ENCODE measurements around the gene RPP40. TPM values are rescaled to one million over a fixed set of nuclear protein-coding genes. Genes with fewer than 3 reads are reported as not detected.

RPP40 gene
- total RNA-seq, 2 donors from 2014 or later = 8.4 to 9.0 TPM

GRCh38 chr6:4972438-4972837, 31.4 kb downstream of the RPP40 start:
- no peaks in the 10 kb centered on the region for H3K36me3 Mint-ChIP-seq (ENCODE audit: low read depth)
- DNase-seq = no peak
- Histone ChIP-seq H3K27ac (ENCODE audit: low read depth, low read length) (no peak overlapping the region), H3K36me3 (ENCODE audit: control insufficient read depth, insufficient read depth, low read length) (no peaks in the 10 kb centered on the region), H3K4me1 (ENCODE audit: control insufficient read depth, insufficient read depth, low read length) (peaks cover 7% of the 10 kb centered on the region), H3K27me3 (ENCODE audit: control insufficient read depth, insufficient read depth, low read length, poor library complexity, severe bottlenecking) (no peaks in the 10 kb centered on the region), H3K9me3 (ENCODE audit: control insufficient read depth, low read length) (no peaks in the 10 kb centered on the region), H3K4me3 (ENCODE audit: low read length) (no peak overlapping the region), H3K9ac (ENCODE audit: extremely low read depth, low read length, poor library complexity, severe bottlenecking) (no peak overlapping the region)
- peaks cover 5% of the 10 kb centered on the region for H3K4me1 Mint-ChIP-seq
- no peak overlapping the region for H3K4me3 Mint-ChIP-seq
- TF ChIP-seq CTCF (conservative IDR thresholded peaks at IDR 0.05) = no peak
- WGBS, 2 experiments (ENCODE audit: insufficient coverage in 1 of 2, insufficient read length in 1 of 2) = 94 to 95% methylated on average over 7 to 10 of the region's 10 CpGs
- no peak overlapping the region for H3K27ac Mint-ChIP-seq
- peaks cover 8% of the 10 kb centered on the region for H3K9me3 Mint-ChIP-seq
- H3K27me3 Mint-ChIP-seq (ENCODE audit: insufficient read depth) = no peaks in the 10 kb centered on the region

DNA sequence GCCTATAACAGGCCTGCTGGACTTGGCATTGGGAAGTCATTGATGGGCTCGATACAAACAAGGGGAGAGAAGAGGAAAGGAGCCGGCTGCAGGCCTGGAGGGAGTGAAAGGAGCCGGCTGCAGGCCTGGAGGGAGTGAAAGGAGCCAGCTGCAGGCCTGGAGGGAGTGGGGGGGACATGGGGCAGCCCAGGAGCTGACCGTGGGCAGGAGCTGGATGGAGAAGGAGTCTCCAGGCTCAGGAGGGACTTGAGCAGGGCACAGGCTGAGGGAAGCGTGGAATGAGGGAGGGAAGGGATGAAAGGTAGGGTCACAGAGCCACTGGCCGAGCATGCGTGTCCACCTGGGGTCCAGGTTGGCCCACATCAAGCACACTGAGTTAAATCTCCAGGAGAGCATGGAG, 32.0 kb downstream of the RPP40 start:
- H3K27me3 Mint-ChIP-seq (ENCODE audit: insufficient read depth) = no peaks in the 10 kb centered on the region
- H3K27me3 ChIP-seq (ENCODE audit: control insufficient read depth, insufficient read depth, low read length, poor library complexity, severe bottlenecking) = no peaks in the 10 kb centered on the region
- no peak overlapping the region for H3K27ac ChIP-seq (ENCODE audit: low read depth, low read length)
- no peaks in the 10 kb centered on the region for H3K9me3 ChIP-seq (ENCODE audit: control insufficient read depth, low read length)
- peaks cover 7% of the 10 kb centered on the region for H3K4me1 ChIP-seq (ENCODE audit: control insufficient read depth, insufficient read depth, low read length)
- TF ChIP-seq CTCF (conservative IDR thresholded peaks at IDR 0.05) = no peak
- H3K27ac Mint-ChIP-seq = no peak overlapping the region
- H3K9me3 Mint-ChIP-seq = peaks cover 6% of the 10 kb centered on the region
- H3K36me3 ChIP-seq (ENCODE audit: control insufficient read depth, insufficient read depth, low read length) = no peaks in the 10 kb centered on the region
- no peak overlapping the region for H3K9ac ChIP-seq (ENCODE audit: extremely low read depth, low read length, poor library complexity, severe bottlenecking)
- no peak for DNase-seq
- WGBS, 2 experiments (ENCODE audit: insufficient coverage in 1 of 2, insufficient read length in 1 of 2) = 88 to 90% methylated on average over 7 of the region's 7 CpGs
- H3K4me1 Mint-ChIP-seq = peaks cover 5% of the 10 kb centered on the region
- no peak overlapping the region for H3K4me3 ChIP-seq (ENCODE audit: low read length)
- no peaks in the 10 kb centered on the region for H3K36me3 Mint-ChIP-seq (ENCODE audit: low read depth)
- H3K4me3 Mint-ChIP-seq = no peak overlapping the region

DNA sequence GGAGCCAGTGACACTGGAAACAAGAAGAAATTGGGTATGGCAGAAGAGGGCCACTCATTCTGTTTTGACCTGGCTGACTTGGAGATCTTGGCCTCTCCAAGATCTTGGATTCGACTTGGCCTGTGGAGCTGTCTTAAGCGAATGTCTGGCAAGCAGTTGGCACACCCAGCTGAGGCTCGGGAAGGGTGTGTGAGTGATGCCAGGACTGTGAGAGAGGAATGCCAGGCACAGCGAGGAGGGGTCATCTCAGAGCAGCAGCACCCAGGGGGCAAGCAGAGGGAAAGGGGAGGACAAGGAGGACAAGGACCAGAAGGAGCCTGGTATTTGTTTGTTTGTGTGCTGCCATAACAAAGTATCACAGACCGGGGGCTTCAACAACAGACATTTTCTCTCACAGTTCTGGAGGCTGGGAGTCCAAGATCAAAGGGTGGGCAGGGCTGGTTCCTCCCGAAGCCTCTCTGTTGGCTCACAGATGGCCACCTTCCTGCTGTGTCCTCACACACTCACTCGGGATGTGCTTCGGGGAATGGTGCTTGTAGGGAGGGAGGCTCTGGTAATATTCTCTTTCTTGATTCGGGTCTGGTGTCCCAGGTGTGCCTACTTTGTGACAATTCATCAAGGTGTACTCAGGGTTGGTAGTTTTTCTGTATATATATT, 33.0 kb downstream of the RPP40 start:
- Histone ChIP-seq H3K4me1 (ENCODE audit: control insufficient read depth, insufficient read depth, low read length) (peaks cover 7% of the 10 kb centered on the region), H3K27me3 (ENCODE audit: control insufficient read depth, insufficient read depth, low read length, poor library complexity, severe bottlenecking) (no peaks in the 10 kb centered on the region), H3K9ac (ENCODE audit: extremely low read depth, low read length, poor library complexity, severe bottlenecking) (no peak overlapping the region), H3K9me3 (ENCODE audit: control insufficient read depth, low read length) (no peaks in the 10 kb centered on the region), H3K36me3 (ENCODE audit: control insufficient read depth, insufficient read depth, low read length) (no peaks in the 10 kb centered on the region), H3K27ac (ENCODE audit: low read depth, low read length) (no peak overlapping the region), H3K4me3 (ENCODE audit: low read length) (no peak overlapping the region)
- TF ChIP-seq CTCF (conservative IDR thresholded peaks at IDR 0.05) = no peak
- Mint-ChIP-seq H3K36me3 (ENCODE audit: low read depth) (no peaks in the 10 kb centered on the region), H3K27me3 (ENCODE audit: insufficient read depth) (no peaks in the 10 kb centered on the region), H3K4me1 (peaks cover 5% of the 10 kb centered on the region), H3K4me3 (no peak overlapping the region), H3K9me3 (no peaks in the 10 kb centered on the region), H3K27ac (no peak overlapping the region)
- WGBS, 2 experiments (ENCODE audit: insufficient coverage in 1 of 2, insufficient read length in 1 of 2) = 50 to 78% methylated on average over 2 to 9 of the region's 9 CpGs
- DNase-seq = no peak
